Pancreas (tissue), 10 donors: ENCODE results near the gene MYH10. TPM values are rescaled to one million over a fixed set of nuclear protein-coding genes. Genes with fewer than 3 reads are reported as not detected.
"Not testable (repeated sequence)": the region's sequence is repeated elsewhere in the genome, so short reads cannot be mapped to it uniquely, and the experiment has no call there.

Experiments used
- ATAC-seq, 4 donors: fragments of 200-7000 bp; cut with Tn5 transposase; one replicate each; pipeline versions ENCODE4 v1.8.0 to v1.9.1; 2020; ENCODE audit warnings: mild to moderate bottlenecking in 4 of 4, moderate library complexity in 4 of 4
- DNase-seq, 6 donors: peaks; one replicate each; pipeline ENCODE4 v3.0.0-alpha.2; 2020
- FAIRE-seq: peaks from 2 replicates; lab custom pipeline; 2012; peaks lifted over from hg19 to GRCh38; lab: Jason Lieb, UNC
- H3K27ac ChIP-seq, 4 donors: fragments of 200-600 bp; sonication (generic); 1 replicate in 3 of 4; 2 replicates in 1 of 4; pipeline versions ENCODE4 v1.5.0 to v1.8.0; 2020
- H3K27me3 ChIP-seq, 4 donors: fragments of 200-600 bp; one replicate each; pipeline ENCODE4 v1.8.0; 2021
- H3K36me3 ChIP-seq, 3 donors: fragments of 200-600 bp; sonication (generic) in 1 of 3; one replicate each; pipeline versions ENCODE4 v1.5.0 to v1.8.0; 2020 to 2021
- H3K4me1 ChIP-seq, 3 donors: fragments of 200-600 bp; one replicate each; pipeline ENCODE4 v1.8.0; 2021
- H3K4me3 ChIP-seq, 4 donors: fragments of 200-600 bp; sonication (generic) in 2 of 4; one replicate each; pipeline versions ENCODE4 v1.5.0 to v1.8.0; 2020 to 2021
- H3K9me3 ChIP-seq, 4 donors: fragments of 200-600 bp; one replicate each; pipeline ENCODE4 v1.8.0; 2021
- CTCF ChIP-seq, 4 donors: fragments of 200-600 bp; sonication (generic) in 3 of 4; IDR thresholded peaks; one replicate each; pipeline versions ENCODE4 v1.5.0 to v1.8.0; 2021; ENCODE audit warnings: antibody characterized with exemption in 4 of 4
- WGBS, 2 donors: extraction: QIAGEN DNeasy Blood & Tissue Kit; methylation state at CpG; one replicate each; pipeline ENCODE4 v1.1.7; 2013; 5-methylcytosine and 5-hydroxymethylcytosine counted together
- intact Hi-C, 3 donors: fragments of 100-400 bp; cut with DNase I; formaldehyde crosslinking; loops; one replicate each; pipeline versions ENCODE4 v1.11.1 to v1.14.2; 2022
- polyA plus RNA-seq, 2 donors: library from polyadenylated mRNA; stranded (reverse); fragments of 200-250 nt; gene quantifications; one replicate each; pipeline ENCODE4 v1.2.3, GENCODE V29; 2013
- total RNA-seq, 6 donors: library from RNA; stranded (reverse); fragmentation: NEBNext Ultra II Directional in 4 of 6; extraction: Animal tissue kit (Norgen Biotek cat#: 25700) in 4 of 6; gene quantifications; one replicate each; pipeline versions ENCODE4 v1.2.1 to v1.2.4, GENCODE V29; 2021 to 2023
- donor health status: healthy with polysubstance abuse.
- donor health status: DM: no; HTN: no; CAD: no; lungs with moderate emphysema.
- donor health status: DM: no; HTN: no; CAD: no.
- donor health status: control.
- donor health status: control.
- donor health status: Bipolar disorder and iron deficiency.
- donor health status: DM: yes; HTN: yes; CAD: no.
- donor health status: DM: no; HTN: no; CAD: no.
- donor health status: DM: no; HTN: no; CAD: no.
- donor health status: DM: yes; HTN: yes; CAD: no.

The MYH10 gene
- total and polyA plus RNA-seq, 8 donors, result 4.6 to 28.0 (median 11.3) TPM

GRCh38 chr17:8542599-8543502 is 87.7 kb downstream of the MYH10 start:
- intact Hi-C loops, result no loop called here
- 77 to 89% methylated on average over 8 of the region's 8 CpGs for WGBS, 2 donors
- Histone ChIP-seq H3K27me3 (peaks cover 0 to 12% (median 6%) of the 10 kb centered on the region in 4 donors), H3K9me3 (no peaks in the 10 kb centered on the region), H3K4me1 (no peaks in the 10 kb centered on the region), H3K27ac (no peak overlapping the region), H3K36me3 (peaks cover 0 to 14% (median 0%) of the 10 kb centered on the region in 3 donors), H3K4me3 (no peak overlapping the region)
- no peak for FAIRE-seq
- peak; percentile 37 to 99 (median 98) for ATAC-seq
- peak in 3 of 6 donors; percentile 25 to 52 (median 41) for DNase-seq
- no peak for TF ChIP-seq CTCF (IDR thresholded peaks at IDR 0.05)

GRCh38 chr17:8539976-8540375 is 90.5 kb downstream of the MYH10 start:
- 95 to 97% methylated on average over 7 of the region's 7 CpGs for WGBS, 2 donors

GRCh38 chr17:8537734-8538133 is 92.8 kb downstream of the MYH10 start:
- no peak for TF ChIP-seq CTCF (IDR thresholded peaks at IDR 0.05)
- intact Hi-C loops, result no loop called here
- DNase-seq (no peak), ATAC-seq (no peak), FAIRE-seq (no peak)
- 85 to 93% methylated on average over 3 of the region's 3 CpGs for WGBS, 2 donors
- H3K27ac ChIP-seq, result no peak overlapping the region
- H3K27me3 ChIP-seq, result peaks cover 0 to 38% (median 2%) of the 10 kb centered on the region in 4 donors
- H3K4me1 ChIP-seq, result peaks cover 0 to 4% (median 3%) of the 10 kb centered on the region in 3 donors
- H3K9me3 ChIP-seq, result no peaks in the 10 kb centered on the region
- peaks cover 0 to 14% (median 0%) of the 10 kb centered on the region in 3 donors for H3K36me3 ChIP-seq
- H3K4me3 ChIP-seq, result no peak overlapping the region

More at GRCh38 chr17:8539976-8540375, 90.5 kb downstream of the MYH10 start:
- ATAC-seq, H3K4me1 ChIP-seq, intact Hi-C loops, DNase-seq, H3K4me3 ChIP-seq, H3K9me3 ChIP-seq, FAIRE-seq, H3K27ac ChIP-seq: not testable (repeated sequence)
- H3K36me3 ChIP-seq, result peaks cover 0 to 14% (median 0%) of the 10 kb centered on the region in 3 donors
- H3K27me3 ChIP-seq, result peaks cover 0 to 28% (median 4%) of the 10 kb centered on the region in 4 donors

GRCh38 chr17:8534498-8535188 is 95.9 kb downstream of the MYH10 start:
- 94 to 97% methylated on average over 9 of the region's 9 CpGs for WGBS, 2 donors
- peaks cover 0 to 13% (median 8%) of the 10 kb centered on the region in 3 donors for H3K4me1 ChIP-seq

More at GRCh38 chr17:8534498-8535188, 95.9 kb downstream of the MYH10 start:
- no peak overlapping the region for H3K27ac ChIP-seq
- TF ChIP-seq CTCF (IDR thresholded peaks at IDR 0.05), result no peak
- no peaks in the 10 kb centered on the region for H3K36me3 ChIP-seq
- peaks cover 0 to 29% (median 0%) of the 10 kb centered on the region in 4 donors for H3K27me3 ChIP-seq
- intact Hi-C loops, result no loop called here
- H3K4me3 ChIP-seq, result no peak overlapping the region
- ATAC-seq, result no peak
- no peak for FAIRE-seq
- H3K9me3 ChIP-seq, result no peaks in the 10 kb centered on the region
- DNase-seq, result no peak
